Smooth muscle cell (in vitro differentiated cells): ENCODE measurements around the gene PAIP2. TPM values are rescaled to one million over a fixed set of nuclear protein-coding genes. Genes with fewer than 3 reads are reported as not detected.

ENCODE experiments used
- DNase-seq: peaks from one replicate; lab custom pipeline; 2025; ENCODE audit not compliant: unreplicated experiment; lab: John Stamatoyannopoulos, UW
- H2AFZ ChIP-seq: fragments of 200-600 bp; sonication (generic); 2 replicates; pipeline ENCODE4 v1.6.0; 2016; ENCODE audit warnings: antibody characterized with exemption, low read depth, mild to moderate bottlenecking
- H3F3A ChIP-seq: fragments of 200-600 bp; sonication (generic); 2 replicates; pipeline ENCODE4 v1.6.0; 2017; ENCODE audit warnings: antibody characterized with exemption, low read depth
- H3K27ac ChIP-seq: fragments of 200-600 bp; sonication (generic); 2 replicates; pipeline ENCODE4 v1.5.1; 2016; ENCODE audit warnings: low read depth, mild to moderate bottlenecking
- H3K27me3 ChIP-seq: fragments of 200-600 bp; sonication (generic); 2 replicates; pipeline ENCODE4 v1.6.1; 2016; ENCODE audit warnings: low read depth, mild to moderate bottlenecking
- H3K36me3 ChIP-seq: fragments of 200-600 bp; sonication (generic); 2 replicates; pipeline ENCODE4 v1.5.1; 2016; ENCODE audit warnings: low read depth
- H3K4me1 ChIP-seq: fragments of 200-600 bp; sonication (generic); 2 replicates; pipeline ENCODE4 v1.5.1; 2016; ENCODE audit warnings: low read depth
- H3K4me2 ChIP-seq: fragments of 200-600 bp; sonication (generic); 2 replicates; pipeline ENCODE4 v1.6.0; 2016; ENCODE audit warnings: mild to moderate bottlenecking
- H3K4me3 ChIP-seq: fragments of 200-600 bp; sonication (generic); 2 replicates; pipeline ENCODE4 v1.5.1; 2016; ENCODE audit warnings: mild to moderate bottlenecking
- H3K79me2 ChIP-seq: fragments of 200-600 bp; sonication (generic); 2 replicates; pipeline ENCODE4 v1.6.0; 2016; ENCODE audit warnings: low read depth, mild to moderate bottlenecking
- H3K9ac ChIP-seq: fragments of 200-600 bp; sonication (generic); 2 replicates; pipeline ENCODE4 v1.6.0; 2016; ENCODE audit warnings: low read depth
- H3K9me3 ChIP-seq: fragments of 200-600 bp; sonication (generic); replicated peaks from 2 replicates; pipeline ENCODE4 v1.5.1; 2016; ENCODE audit warnings: low read depth
- H4K20me1 ChIP-seq: fragments of 200-600 bp; sonication (generic); 2 replicates; pipeline ENCODE4 v1.6.0; 2016; ENCODE audit warnings: low read depth
- CTCF ChIP-seq: fragments of 200-600 bp; sonication (generic); IDR thresholded peaks from 2 replicates; pipeline ENCODE4 v1.5.1; 2017; ENCODE audit warnings: borderline replicate concordance, mild to moderate bottlenecking, antibody characterized with exemption; ENCODE audit not compliant: insufficient read depth, poor library complexity, severe bottlenecking
- WGBS: methylation state at CpG from one replicate; pipeline ENCODE4 v1.1.7; 2016; ENCODE audit warnings: low lambda C conversion rate; 5-methylcytosine and 5-hydroxymethylcytosine counted together
- polyA plus RNA-seq: library from polyadenylated mRNA; unstranded; fragments of >200 nt; fragmentation: Nextera tagmentation; extraction: Ambion mirVana; gene quantifications from 2 replicates; pipeline ENCODE4 v1.2.1, GENCODE V29; 2016
- total RNA-seq: library from RNA; depleted of rRNA; stranded (reverse); fragments of >200 nt; gene quantifications from 2 replicates; pipeline ENCODE4 v1.2.3, GENCODE V29; 2014

PAIP2 gene
- total and polyA plus RNA-seq, 2 experiments from 2014 or later = 98.1 to 123 TPM

- peaks cover 98% of the 10 kb centered on the region for H4K20me1 ChIP-seq
- WGBS = 76% methylated on average over 6 of the region's 6 CpGs
- H3K79me2 ChIP-seq = peaks cover 70% of the 10 kb centered on the region
- no peak for TF ChIP-seq CTCF
- H3K27me3 ChIP-seq = no peaks in the 10 kb centered on the region
- H3K36me3 ChIP-seq = peaks cover 19% of the 10 kb centered on the region
- H3K9ac ChIP-seq = no peak overlapping the region
- no peaks in the 10 kb centered on the region for H3K9me3 ChIP-seq
- no peak overlapping the region for H2AFZ ChIP-seq
- peak overlapping the region; percentile 54 for H3K27ac ChIP-seq
- DNase-seq = no peak
- H3K4me2 ChIP-seq = no peak overlapping the region
- no peaks in the 10 kb centered on the region for H3F3A ChIP-seq
- H3K4me3 ChIP-seq = no peak overlapping the region
- H3K4me1 ChIP-seq = no peaks in the 10 kb centered on the region
Measured at GRCh38 chr5:139361835-139362429, 20.3 kb downstream of the PAIP2 start.

GRCh38 chr5:139363937-139364336 lies 22.3 kb downstream of the PAIP2 start:
- Histone ChIP-seq H4K20me1 (peaks cover 89% of the 10 kb centered on the region), H3K27me3 (no peaks in the 10 kb centered on the region), H3K9ac (no peak overlapping the region), H3K4me2 (no peak overlapping the region), H2AFZ (no peak overlapping the region), H3K27ac (peak overlapping the region; percentile 13), H3K9me3 (no peaks in the 10 kb centered on the region), H3K36me3 (peaks cover 20% of the 10 kb centered on the region), H3K79me2 (peaks cover 52% of the 10 kb centered on the region), H3F3A (no peaks in the 10 kb centered on the region), H3K4me1 (no peaks in the 10 kb centered on the region), H3K4me3 (no peak overlapping the region)
- no peak for TF ChIP-seq CTCF
- 78% methylated on average over 2 of the region's 2 CpGs for WGBS
- no peak for DNase-seq

- H3K79me2 ChIP-seq = peaks cover 47% of the 10 kb centered on the region
- DNase-seq = no peak
- H3K27ac ChIP-seq = peak overlapping the region; percentile 13
- WGBS = 61% methylated on average over 2 of the region's 2 CpGs
- no peak overlapping the region for H3K9ac ChIP-seq
- no peak overlapping the region for H3K4me2 ChIP-seq
- no peak overlapping the region for H2AFZ ChIP-seq
- H3K4me3 ChIP-seq = no peak overlapping the region
- peaks cover 84% of the 10 kb centered on the region for H4K20me1 ChIP-seq
- no peaks in the 10 kb centered on the region for H3K9me3 ChIP-seq
- peaks cover 20% of the 10 kb centered on the region for H3K36me3 ChIP-seq
- no peak for TF ChIP-seq CTCF
- H3K27me3 ChIP-seq = no peaks in the 10 kb centered on the region
- H3K4me1 ChIP-seq = no peaks in the 10 kb centered on the region
- no peaks in the 10 kb centered on the region for H3F3A ChIP-seq
Measured at GRCh38 chr5:139364466-139364865, 22.8 kb downstream of the PAIP2 start.

GRCh38 chr5:139368613-139369012 lies 27.0 kb downstream of the PAIP2 start:
- Histone ChIP-seq H3K4me3 (no peak overlapping the region), H3K9ac (no peak overlapping the region), H3K36me3 (peaks cover 18% of the 10 kb centered on the region), H3K79me2 (peaks cover 8% of the 10 kb centered on the region), H3K4me2 (no peak overlapping the region), H2AFZ (no peak overlapping the region), H3F3A (no peaks in the 10 kb centered on the region), H4K20me1 (peaks cover 56% of the 10 kb centered on the region), H3K27me3 (no peaks in the 10 kb centered on the region), H3K9me3 (no peaks in the 10 kb centered on the region), H3K4me1 (no peaks in the 10 kb centered on the region), H3K27ac (no peak overlapping the region)
- DNase-seq = no peak
- TF ChIP-seq CTCF = no peak
- 94% methylated on average over 2 of the region's 2 CpGs for WGBS
